PC-9 (cell line): ENCODE data around the gene SIK3. TPM values are rescaled to one million over a fixed set of nuclear protein-coding genes. Genes with fewer than 3 reads are reported as not detected.

Source experiments
- BruUV-seq: library from RNA; stranded (reverse); fragments of 400-500 nt; replicated peaks from 2 replicates; lab custom pipeline; 2021; lab: Mats Ljungman, UMichigan
- CTCF ChIA-PET: fragments of 300-600 bp; sonication (Branson Sonifier 250); formaldehyde crosslinking; loops from one replicate; lab custom pipeline; 2022; ENCODE audit warnings: antibody characterized with exemption; lab: Charles Lee
- POLR2A ChIA-PET: fragments of 300-600 bp; sonication (Branson Sonifier 250); formaldehyde crosslinking; loops from one replicate; lab custom pipeline; 2022; ENCODE audit warnings: antibody characterized with exemption; ENCODE audit not compliant: unreplicated experiment; lab: Charles Lee
- DNase-seq, 2 experiments: peaks; one replicate each; pipeline versions ENCODE4 v3.0.0 to v3.0.0-alpha.2; 2015 to 2022; ENCODE audit warnings: mixed read lengths in 1 of 2
- H2AFZ ChIP-seq: fragments of 200-600 bp; sonication (generic); 2 replicates; pipeline ENCODE4 v1.8.1; 2017; ENCODE audit warnings: antibody characterized with exemption
- H3F3A ChIP-seq: fragments of 200-600 bp; sonication (generic); 2 replicates; pipeline ENCODE4 v1.8.1; 2017; ENCODE audit warnings: antibody characterized with exemption, mild to moderate bottlenecking, low read depth; ENCODE audit not compliant: insufficient read depth
- H3K27ac ChIP-seq: fragments of 200-600 bp; sonication (generic); 2 replicates; pipeline ENCODE4 v1.6.1; 2016; ENCODE audit warnings: mixed run types
- H3K27me3 ChIP-seq: fragments of 200-600 bp; sonication (generic); 2 replicates; pipeline ENCODE4 v1.6.1; 2016; ENCODE audit warnings: low read depth, mixed run types; ENCODE audit not compliant: insufficient read depth
- H3K36me3 ChIP-seq: fragments of 200-600 bp; sonication (generic); 2 replicates; pipeline ENCODE4 v1.6.1; 2016; ENCODE audit warnings: low read depth, mixed run types
- H3K4me1 ChIP-seq: fragments of 200-600 bp; sonication (generic); replicated peaks from 2 replicates; pipeline ENCODE4 v1.6.1; 2016; ENCODE audit warnings: mixed run types; ENCODE audit not compliant: insufficient read depth
- H3K4me2 ChIP-seq: fragments of 200-600 bp; sonication (generic); 2 replicates; pipeline ENCODE4 v1.6.1; 2017; ENCODE audit warnings: mixed run types
- H3K4me3 ChIP-seq: fragments of 200-600 bp; sonication (generic); 2 replicates; pipeline ENCODE4 v1.6.1; 2016; ENCODE audit warnings: mixed run types
- H3K79me2 ChIP-seq: fragments of 200-600 bp; sonication (generic); 2 replicates; pipeline ENCODE4 v1.6.1; 2017; ENCODE audit warnings: low read depth, mixed run types
- H3K9me2 ChIP-seq: fragments of 200-600 bp; sonication (generic); 2 replicates; pipeline ENCODE4 v1.8.1; 2017; ENCODE audit warnings: mild to moderate bottlenecking; ENCODE audit not compliant: insufficient read depth
- H3K9me3 ChIP-seq: fragments of 200-600 bp; sonication (generic); 2 replicates; pipeline ENCODE4 v1.8.1; 2016; ENCODE audit warnings: low read depth; ENCODE audit not compliant: insufficient read depth
- H4K20me1 ChIP-seq: fragments of 200-600 bp; sonication (generic); 2 replicates; pipeline ENCODE4 v1.8.1; 2017; ENCODE audit not compliant: insufficient read depth
- EZH2 ChIP-seq: fragments of 200-600 bp; sonication (generic); IDR thresholded peaks from 2 replicates; pipeline ENCODE4 v1.8.0; 2017; ENCODE audit warnings: antibody characterized with exemption, low read depth
- intact Hi-C: fragments of 100-400 bp; cut with micrococcal nuclease; formaldehyde crosslinking; loops from one replicate; pipeline ENCODE4 v1.10.0; 2022; ENCODE audit not compliant: unreplicated experiment
- total RNA-seq: library from RNA; stranded (reverse); gene quantifications from 2 replicates; pipeline ENCODE4 v1.2.3, GENCODE V29; 2021
- TF ChIP-seq, protein P1 (sequence below): fragments of 200-600 bp; sonication (generic); conservative IDR thresholded peaks from 2 replicates; pipeline ENCODE4 v1.6.1; 2017; ENCODE audit warnings: mixed run types, antibody characterized with exemption, mild to moderate bottlenecking, moderate library complexity

SIK3 gene
- total RNA-seq, 1 experiment from 2014 or later: 30.2 TPM

GRCh38 chr11:117145393-117145761, 47.1 kb upstream of the SIK3 start:
- Histone ChIP-seq H3K4me1 (peaks cover 13% of the 10 kb centered on the region), H3K36me3 (peaks cover 31% of the 10 kb centered on the region), H3K27ac (peak overlapping the region; percentile 44), H3K4me2 (peak overlapping the region; percentile 86), H3K4me3 (peak overlapping the region; percentile 85), H3K9me3 (no peaks in the 10 kb centered on the region), H3K79me2 (peaks cover 61% of the 10 kb centered on the region), H2AFZ (peak overlapping the region; percentile 99; the same call in 1 of the 2 replicates), H4K20me1 (peaks cover 57% of the 10 kb centered on the region), H3K27me3 (no peaks in the 10 kb centered on the region), H3K9me2 (no peaks in the 10 kb centered on the region), H3F3A (peaks cover 22% of the 10 kb centered on the region)
- POLR2A ChIA-PET: interaction anchor here (0.6 to 0.7 kb wide), 2 partner anchors 37 to 68 kb away, joined by 3 to 5 read pairs; no protein-coding TSS in a partner anchor
- intact Hi-C loops: loop anchor here (2.0 kb wide), 1 partner anchor 75 kb away; no protein-coding TSS in a partner anchor
- TF ChIP-seq, protein P1, sequence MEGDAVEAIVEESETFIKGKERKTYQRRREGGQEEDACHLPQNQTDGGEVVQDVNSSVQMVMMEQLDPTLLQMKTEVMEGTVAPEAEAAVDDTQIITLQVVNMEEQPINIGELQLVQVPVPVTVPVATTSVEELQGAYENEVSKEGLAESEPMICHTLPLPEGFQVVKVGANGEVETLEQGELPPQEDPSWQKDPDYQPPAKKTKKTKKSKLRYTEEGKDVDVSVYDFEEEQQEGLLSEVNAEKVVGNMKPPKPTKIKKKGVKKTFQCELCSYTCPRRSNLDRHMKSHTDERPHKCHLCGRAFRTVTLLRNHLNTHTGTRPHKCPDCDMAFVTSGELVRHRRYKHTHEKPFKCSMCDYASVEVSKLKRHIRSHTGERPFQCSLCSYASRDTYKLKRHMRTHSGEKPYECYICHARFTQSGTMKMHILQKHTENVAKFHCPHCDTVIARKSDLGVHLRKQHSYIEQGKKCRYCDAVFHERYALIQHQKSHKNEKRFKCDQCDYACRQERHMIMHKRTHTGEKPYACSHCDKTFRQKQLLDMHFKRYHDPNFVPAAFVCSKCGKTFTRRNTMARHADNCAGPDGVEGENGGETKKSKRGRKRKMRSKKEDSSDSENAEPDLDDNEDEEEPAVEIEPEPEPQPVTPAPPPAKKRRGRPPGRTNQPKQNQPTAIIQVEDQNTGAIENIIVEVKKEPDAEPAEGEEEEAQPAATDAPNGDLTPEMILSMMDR: 0 out of 2 replicates have a peak, but pooled peaks have one; percentile 26
- TF ChIP-seq EZH2: no peak
- CTCF ChIA-PET: interaction anchor here (0.6 kb wide), 1 partner anchor 411 kb away, joined by 3 read pairs; no protein-coding TSS in a partner anchor
- DNase-seq: peak; percentile 16 to 41
- BruUV-seq: no TSS peak

- POLR2A ChIA-PET: interaction anchor here (0.5 to 0.9 kb wide), 6 partner anchors 36 to 103 kb away, joined by 3 to 17 read pairs (median 4); no protein-coding TSS in a partner anchor
Measured at GRCh38 chr11:117144477-117145392, 46.5 kb upstream of the SIK3 start.

More at GRCh38 chr11:117144477-117145392, 46.5 kb upstream of the SIK3 start:
- H3K36me3 ChIP-seq: peaks cover 25% of the 10 kb centered on the region
- BruUV-seq: TSS peak; percentile 39
- H3K79me2 ChIP-seq: peaks cover 55% of the 10 kb centered on the region
- H3K27me3 ChIP-seq: no peaks in the 10 kb centered on the region
- peak; percentile 54 to 81 for DNase-seq
- H3K9me3 ChIP-seq: no peaks in the 10 kb centered on the region
- TF ChIP-seq, protein P1: no peak
- TF ChIP-seq EZH2: no peak
- peak overlapping the region; percentile 44 for H3K27ac ChIP-seq
- H3K4me2 ChIP-seq: peak overlapping the region; percentile 86
- intact Hi-C loops: loop anchor here (2.0 kb wide), 1 partner anchor 74 kb away; no protein-coding TSS in a partner anchor
- H3K4me1 ChIP-seq: peaks cover 13% of the 10 kb centered on the region
- CTCF ChIA-PET: interaction anchor here (0.6 to 0.7 kb wide), 3 partner anchors 411 to 670 kb away, joined by 3 to 6 read pairs (median 4); no protein-coding TSS in a partner anchor
- H3K4me3 ChIP-seq: peak overlapping the region; percentile 85
- H2AFZ ChIP-seq: peak overlapping the region; percentile 99
- H3F3A ChIP-seq: peaks cover 16% of the 10 kb centered on the region
- H3K9me2 ChIP-seq: no peaks in the 10 kb centered on the region
- H4K20me1 ChIP-seq: peaks cover 51% of the 10 kb centered on the region
